ENCODE results near the gene STAB1.

STAB1 gene

DNA sequence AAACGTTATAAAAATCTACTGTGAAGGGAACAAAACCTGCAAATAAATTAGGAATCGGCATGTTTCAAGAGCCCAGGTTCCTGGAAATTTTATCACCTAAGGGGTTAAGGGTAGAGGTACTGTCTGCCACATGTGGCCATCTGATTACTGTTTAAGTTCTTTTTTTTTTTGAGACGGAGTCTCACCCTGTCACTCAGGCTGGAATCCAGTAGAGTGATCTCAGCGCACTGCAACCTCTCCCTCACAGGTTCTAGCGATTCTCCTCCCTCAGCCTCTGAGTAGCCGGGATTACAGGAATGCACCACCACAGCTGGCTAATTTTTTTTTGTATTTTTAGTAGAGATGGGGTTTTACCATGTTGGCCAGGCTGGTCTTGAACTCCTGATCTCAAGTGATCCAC is 77.1 kb downstream of the STAB1 start:
- no peak for FAIRE-seq

All from A204.1 (cell line).